Thyroid gland (tissue), 4 donors: ENCODE results near the gene SPEG.

Experiments used
- CTCF ChIP-seq, 6 experiments: fragments of 200-600 bp in 3 of 6; fragments of 450-650 bp in 3 of 6; sonication (generic) in 3 of 6; IDR thresholded peaks; one replicate each; pipeline ENCODE4 v1.5.1; 2016 to 2019; ENCODE audit warnings: antibody characterized with exemption in 6 of 6, mild to moderate bottlenecking in 2 of 6, inconsistent platforms in 1 of 6, moderate library complexity in 1 of 6
- POLR2A ChIP-seq, 2 donors: fragments of 450-650 bp; IDR thresholded peaks; one replicate each; pipeline ENCODE4 v1.6.1; 2017; ENCODE audit warnings: antibody characterized with exemption in 2 of 2, mild to moderate bottlenecking in 2 of 2, moderate library complexity in 1 of 2

- TF ChIP-seq CTCF (IDR thresholded peaks at IDR 0.05), result no peak
- no peak for TF ChIP-seq POLR2A (IDR thresholded peaks at IDR 0.05)
Measured at GRCh38 chr2:219448099-219448775, 13.6 kb downstream of the SPEG start.
